K562 (cell line): ENCODE measurements around the gene ANP32B. TPM values are rescaled to one million over a fixed set of nuclear protein-coding genes. Genes with fewer than 3 reads are reported as not detected.

ENCODE experiments used
- AFF4 ChIP-seq: sonication (generic); formaldehyde crosslinking; IDR thresholded peaks from 2 replicates; pipeline ENCODE4 v1.8.0; 2023; ENCODE audit warnings: mild to moderate bottlenecking, missing genetic modification reagents
- MGA ChIP-seq: fragments of 450-650 bp; IDR thresholded peaks from 2 replicates; pipeline ENCODE4 v1.6.1; 2016; ENCODE audit warnings: mild to moderate bottlenecking, moderate library complexity
- SOX6 ChIP-seq: fragments of 450-650 bp; IDR thresholded peaks from 2 replicates; pipeline ENCODE4 v1.6.1; 2014; ENCODE audit warnings: mild to moderate bottlenecking
- polyA plus RNA-seq, 8 experiments: library from polyadenylated mRNA; depleted of rRNA in 4 of 8; stranded (reverse) in 5 of 8; unstranded in 3 of 8; fragments of >200 nt; fragmentation: Nextera tagmentation in 2 of 8; fragmentation: Illumina TruSeq in 1 of 8; extraction: Ambion mirVana in 2 of 8; extraction: Trizol in 1 of 8; gene quantifications; 2 replicates each; pipeline versions ENCODE4 v1.2.1 to v1.2.3, GENCODE V29; 2011 to 2014; ENCODE audit warnings: inconsistent platforms in 1 of 8, missing spikeins in 1 of 8
- total RNA-seq, 7 experiments: library from RNA; depleted of rRNA in 6 of 7; stranded (reverse); fragments of >200 nt in 6 of 7; fragmentation: Illumina TruSeq in 2 of 7; extraction: Trizol in 2 of 7; gene quantifications; 2 replicates each; pipeline versions ENCODE4 v1.2.1 to v1.2.3, GENCODE V29; 2011 to 2021; ENCODE audit warnings: low replicate concordance in 1 of 7

ANP32B gene
- total and polyA plus RNA-seq, 9 of the 15 experiments (the other 6 are each of a cell fraction or from before 2014, with no cell fraction given): 68.9 to 815 (median 141) TPM

DNA sequence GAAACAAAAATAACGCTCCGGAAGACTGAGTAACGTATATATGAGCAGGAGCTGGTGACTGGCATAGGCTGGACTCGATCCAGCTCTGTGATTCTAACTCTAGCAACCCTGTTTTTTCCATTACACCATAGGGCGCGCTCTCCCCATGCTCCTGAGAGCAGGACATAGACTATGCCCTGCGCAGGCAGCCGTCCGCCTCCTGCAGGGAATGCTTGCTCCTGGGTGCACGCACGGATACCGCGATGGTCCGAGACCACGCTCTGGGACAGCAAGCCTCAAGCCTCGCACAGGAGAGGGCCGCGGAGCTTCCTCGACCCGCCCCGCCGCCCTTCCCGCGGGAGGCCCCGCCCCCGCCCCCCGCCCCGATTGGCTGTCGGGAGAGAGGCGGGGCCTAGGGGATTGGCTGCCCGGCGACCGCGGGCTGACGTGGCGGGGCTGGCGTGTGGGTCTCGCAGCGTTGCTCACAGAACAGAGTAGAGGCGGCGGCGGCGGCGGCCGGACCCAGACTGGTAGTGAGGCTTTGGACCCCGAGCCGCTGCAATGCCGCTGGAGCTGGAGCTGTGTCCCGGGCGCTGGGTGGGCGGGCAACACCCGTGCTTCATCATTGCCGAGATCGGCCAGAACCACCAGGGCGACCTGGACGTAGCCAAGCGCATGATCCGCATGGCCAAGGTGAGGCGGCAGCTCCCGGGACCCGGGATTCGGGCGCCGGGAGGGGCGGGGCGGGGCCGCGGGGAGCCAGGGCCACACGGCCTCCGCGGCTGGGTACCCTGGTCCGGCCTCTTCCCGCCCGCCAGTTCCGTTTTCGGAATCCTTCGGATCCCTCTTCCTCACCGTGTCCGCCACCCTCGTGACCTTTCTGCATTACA, 73.4 kb downstream of the ANP32B start, which contains the start of gene NANS (continued):
- TF ChIP-seq MGA (peak; percentile 66), SOX6 (no peak), AFF4 (no peak; the same call in 1 of the 2 replicates)
